Nephron progenitor cell (in vitro differentiated cells): Measurements from ENCODE around the gene MIR17HG.
A peak's percentile ranks its signal among the peaks of the same experiment; 100 is the strongest.

Source experiments
- DNase-seq: peaks from one replicate; pipeline ENCODE4 v3.0.0; 2021
- H3K27ac Mint-ChIP-seq: 2 replicates; pipeline ENCODE4 v1.8.0; 2021; ENCODE audit warnings: mild to moderate bottlenecking, moderate library complexity, mixed read lengths
- H3K27me3 Mint-ChIP-seq: 2 replicates; pipeline ENCODE4 v1.8.0; 2021; ENCODE audit warnings: mild to moderate bottlenecking, low read depth, mixed read lengths; ENCODE audit not compliant: poor library complexity
- H3K36me3 Mint-ChIP-seq: 2 replicates; pipeline ENCODE4 v1.8.0; 2021; ENCODE audit warnings: low read depth, mixed read lengths
- H3K4me1 Mint-ChIP-seq: 2 replicates; pipeline ENCODE4 v1.8.0; 2021; ENCODE audit warnings: mixed read lengths
- H3K4me3 Mint-ChIP-seq: 2 replicates; pipeline ENCODE4 v1.8.0; 2021; ENCODE audit warnings: mild to moderate bottlenecking, moderate library complexity, mixed read lengths
- H3K9me3 Mint-ChIP-seq: 2 replicates; pipeline ENCODE4 v1.8.0; 2021; ENCODE audit warnings: mild to moderate bottlenecking, moderate library complexity, mixed read lengths
- TF ChIP-seq, protein P1 (sequence below): fragments of 200-600 bp; sonication (generic); IDR thresholded peaks from 2 replicates; pipeline ENCODE4 v1.5.0; 2021; ENCODE audit warnings: antibody characterized with exemption

MIR17HG gene

DNA sequence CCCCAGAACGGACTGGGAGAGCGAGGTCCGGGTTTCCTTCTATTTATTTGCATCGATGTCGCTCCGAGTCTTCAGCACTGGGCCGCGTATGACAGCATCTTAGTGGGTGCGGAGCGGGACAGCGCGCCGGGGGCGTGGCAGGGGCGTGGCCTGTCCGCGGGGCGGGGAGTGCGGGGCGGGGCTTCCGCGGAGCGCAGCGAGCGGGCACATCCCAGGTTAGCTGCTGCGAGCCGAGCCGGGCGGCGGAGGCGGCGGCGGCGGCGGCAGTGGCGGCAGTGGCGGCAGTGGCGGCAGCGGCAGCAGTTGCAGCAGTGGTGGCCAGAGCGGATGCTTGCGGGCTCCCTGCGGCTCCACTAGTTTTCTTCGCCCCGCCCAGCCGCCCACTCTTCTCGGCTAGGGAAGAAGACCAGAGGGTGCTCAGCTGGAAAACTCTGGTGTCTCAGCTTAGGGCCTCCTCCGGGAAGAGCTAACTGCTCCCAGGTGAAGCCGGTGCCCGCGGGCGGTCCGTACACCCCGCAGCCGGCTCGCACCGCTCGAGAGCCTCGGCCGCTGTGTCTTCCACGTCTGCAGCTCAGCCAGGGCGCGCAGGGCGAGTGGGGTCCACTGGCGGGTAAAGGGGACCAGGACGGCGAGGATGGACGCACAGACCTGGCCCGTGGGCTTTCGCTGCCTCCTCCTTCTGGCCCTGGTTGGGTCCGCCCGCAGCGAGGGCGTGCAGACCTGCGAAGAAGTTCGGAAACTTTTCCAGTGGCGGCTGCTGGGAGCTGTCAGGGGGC lies 51.1 kb downstream of the MIR17HG start, which contains the start of gene GPC5:
TSS of gene GPC5 (plus strand) at position 209 of the 776 bp plus-strand sequence.
- Mint-ChIP-seq H3K36me3 (no peaks in the 10 kb centered on the region), H3K9me3 (peaks cover 8% of the 10 kb centered on the region), H3K27me3 (peaks cover 84% of the 10 kb centered on the region), H3K27ac (no peak within 1 kb of the TSS), H3K4me1 (peaks cover 39% of the 10 kb centered on the region), H3K4me3 (peak within 1 kb of the TSS; percentile 84)
- peak; percentile 93 for DNase-seq
- TF ChIP-seq, protein P1, sequence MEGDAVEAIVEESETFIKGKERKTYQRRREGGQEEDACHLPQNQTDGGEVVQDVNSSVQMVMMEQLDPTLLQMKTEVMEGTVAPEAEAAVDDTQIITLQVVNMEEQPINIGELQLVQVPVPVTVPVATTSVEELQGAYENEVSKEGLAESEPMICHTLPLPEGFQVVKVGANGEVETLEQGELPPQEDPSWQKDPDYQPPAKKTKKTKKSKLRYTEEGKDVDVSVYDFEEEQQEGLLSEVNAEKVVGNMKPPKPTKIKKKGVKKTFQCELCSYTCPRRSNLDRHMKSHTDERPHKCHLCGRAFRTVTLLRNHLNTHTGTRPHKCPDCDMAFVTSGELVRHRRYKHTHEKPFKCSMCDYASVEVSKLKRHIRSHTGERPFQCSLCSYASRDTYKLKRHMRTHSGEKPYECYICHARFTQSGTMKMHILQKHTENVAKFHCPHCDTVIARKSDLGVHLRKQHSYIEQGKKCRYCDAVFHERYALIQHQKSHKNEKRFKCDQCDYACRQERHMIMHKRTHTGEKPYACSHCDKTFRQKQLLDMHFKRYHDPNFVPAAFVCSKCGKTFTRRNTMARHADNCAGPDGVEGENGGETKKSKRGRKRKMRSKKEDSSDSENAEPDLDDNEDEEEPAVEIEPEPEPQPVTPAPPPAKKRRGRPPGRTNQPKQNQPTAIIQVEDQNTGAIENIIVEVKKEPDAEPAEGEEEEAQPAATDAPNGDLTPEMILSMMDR, result no peak

DNA sequence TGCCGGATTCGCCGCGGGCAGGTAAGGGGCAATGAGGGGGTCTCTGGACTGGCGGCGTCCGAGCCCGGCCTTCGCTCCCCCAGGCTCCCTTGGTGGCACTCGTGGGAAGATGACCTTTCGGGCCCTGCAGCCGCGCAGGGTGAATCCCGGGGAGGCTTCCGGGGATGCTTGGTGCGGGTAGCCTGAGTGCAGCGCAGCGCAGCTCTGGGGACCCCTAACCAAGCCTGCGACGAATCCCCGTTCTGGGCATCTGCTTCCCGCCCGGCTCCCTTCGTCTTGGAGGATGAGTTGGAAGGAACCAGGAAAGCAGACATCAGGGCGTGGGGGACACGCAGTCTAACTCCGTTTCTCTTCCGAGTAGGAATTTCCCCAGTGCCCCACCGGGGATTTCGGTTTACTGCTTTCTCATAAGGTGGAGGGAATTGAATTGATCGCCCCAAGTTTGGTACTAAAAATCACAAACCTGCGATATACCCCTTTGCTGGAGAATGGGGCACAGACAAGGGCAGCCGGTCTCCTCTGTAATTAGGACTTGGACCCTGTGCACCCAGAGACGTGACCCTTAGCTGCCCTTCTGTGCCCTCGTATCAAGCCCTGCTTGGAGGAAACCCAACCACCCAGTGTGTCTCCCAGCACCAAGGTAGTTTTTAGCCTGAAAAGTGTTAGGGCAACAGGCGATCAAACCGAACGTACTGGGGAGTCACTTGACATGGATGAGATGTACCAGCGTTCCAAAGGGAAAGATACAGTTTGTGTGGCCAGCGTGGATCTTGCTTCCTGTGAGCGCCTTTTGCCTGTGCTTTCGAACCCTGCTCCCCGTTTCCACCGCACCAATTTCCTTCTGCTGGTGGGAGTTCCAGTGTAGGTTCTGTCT lies 51.9 kb downstream of the MIR17HG start:
- peak overlapping the region; percentile 84 for H3K4me3 Mint-ChIP-seq
- no peak overlapping the region for H3K27ac Mint-ChIP-seq
- DNase-seq, result no peak
- H3K9me3 Mint-ChIP-seq, result peaks cover 12% of the 10 kb centered on the region
- TF ChIP-seq, protein P1, result no peak
- peaks cover 38% of the 10 kb centered on the region for H3K4me1 Mint-ChIP-seq
- H3K36me3 Mint-ChIP-seq, result peaks cover 4% of the 10 kb centered on the region
- peaks cover 77% of the 10 kb centered on the region for H3K27me3 Mint-ChIP-seq

DNA sequence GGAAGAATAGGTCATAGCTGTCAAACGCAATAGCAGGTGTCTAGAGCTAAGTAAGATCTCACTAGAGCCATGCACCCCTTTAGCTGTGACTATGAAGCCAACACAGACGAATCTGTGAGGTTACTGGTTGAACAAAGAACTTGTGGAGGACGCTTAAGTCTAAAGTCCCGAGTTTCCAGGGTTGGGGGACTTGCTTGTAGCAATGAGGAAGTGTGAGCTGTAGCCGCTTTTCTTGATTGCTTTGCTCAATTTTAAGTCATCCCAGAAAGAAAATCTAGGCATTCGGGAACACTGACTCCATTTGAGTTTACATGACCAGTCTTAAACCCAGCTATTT lies 52.5 kb downstream of the MIR17HG start:
- H3K4me1 Mint-ChIP-seq, result peaks cover 33% of the 10 kb centered on the region
- no peak overlapping the region for H3K27ac Mint-ChIP-seq
- DNase-seq, result no peak
- TF ChIP-seq, protein P1, result no peak
- peaks cover 71% of the 10 kb centered on the region for H3K27me3 Mint-ChIP-seq
- peaks cover 5% of the 10 kb centered on the region for H3K36me3 Mint-ChIP-seq
- peaks cover 15% of the 10 kb centered on the region for H3K9me3 Mint-ChIP-seq
- H3K4me3 Mint-ChIP-seq, result peak overlapping the region; percentile 84

DNA sequence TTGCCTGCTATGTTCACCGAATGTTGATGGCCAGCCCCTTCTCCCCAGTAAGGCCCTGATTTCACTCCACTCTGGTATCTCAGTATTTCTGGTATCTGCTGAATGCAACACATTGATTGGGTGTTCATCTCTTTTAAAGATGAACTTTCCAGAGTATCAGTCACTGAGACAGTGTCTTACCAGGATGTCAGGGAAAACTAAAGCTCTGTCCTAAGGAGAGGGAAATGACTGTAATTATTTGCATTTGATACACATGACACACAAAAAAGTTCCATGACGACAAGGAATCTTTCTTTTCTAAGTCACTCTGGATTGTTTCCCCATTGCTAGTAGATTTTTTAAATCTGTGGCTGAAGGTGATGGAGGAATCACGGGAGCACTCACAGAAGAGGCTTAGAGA lies 53.2 kb downstream of the MIR17HG start:
- Mint-ChIP-seq H3K27ac (no peak overlapping the region), H3K4me1 (peaks cover 38% of the 10 kb centered on the region), H3K27me3 (peaks cover 67% of the 10 kb centered on the region), H3K4me3 (peak overlapping the region; percentile 84), H3K36me3 (peaks cover 12% of the 10 kb centered on the region), H3K9me3 (peaks cover 21% of the 10 kb centered on the region)
- TF ChIP-seq, protein P1, result no peak
- no peak for DNase-seq

DNA sequence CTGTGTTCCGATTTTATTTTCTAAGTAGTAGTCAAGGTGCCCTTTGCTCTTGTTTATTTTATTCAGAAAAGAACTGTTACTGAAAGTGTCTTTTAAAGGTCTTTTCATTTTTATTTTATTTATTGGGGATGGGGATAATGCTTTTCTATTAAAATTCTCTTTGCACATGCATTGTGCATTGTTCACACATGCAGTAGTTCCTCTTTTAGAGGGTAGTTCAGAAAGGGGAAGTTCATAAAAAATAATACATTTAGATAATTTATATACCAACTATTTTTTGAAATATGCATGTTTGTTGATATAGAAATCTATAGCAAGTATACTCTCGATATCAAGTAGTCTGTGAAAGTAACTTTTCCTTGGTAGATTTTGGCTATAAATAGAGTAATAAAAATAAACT lies 54.4 kb downstream of the MIR17HG start:
- no peak for DNase-seq
- peaks cover 57% of the 10 kb centered on the region for H3K27me3 Mint-ChIP-seq
- H3K4me1 Mint-ChIP-seq, result peaks cover 38% of the 10 kb centered on the region
- H3K27ac Mint-ChIP-seq, result no peak overlapping the region
- H3K4me3 Mint-ChIP-seq, result peak overlapping the region; percentile 47
- peaks cover 17% of the 10 kb centered on the region for H3K36me3 Mint-ChIP-seq
- H3K9me3 Mint-ChIP-seq, result peaks cover 30% of the 10 kb centered on the region
- TF ChIP-seq, protein P1, result no peak
